HCT116 (cell line): ENCODE results near the gene CCDC188. TPM values are rescaled to one million over a fixed set of nuclear protein-coding genes. Genes with fewer than 3 reads are reported as not detected.

ENCODE experiments used
- ATAC-seq: fragments of 200-7000 bp; cut with Tn5 transposase; 2 replicates; pipeline ENCODE4 v1.9.1; 2020; ENCODE audit warnings: mild to moderate bottlenecking, moderate library complexity
- BruUV-seq: library from RNA; stranded (reverse); fragments of 400-500 nt; replicated peaks from 2 replicates; lab custom pipeline; 2021; lab: Mats Ljungman, UMichigan
- CTCF ChIA-PET: fragments of 300-600 bp; sonication (Branson Sonifier 250); formaldehyde crosslinking; loops from one replicate; lab custom pipeline; 2021; ENCODE audit warnings: antibody characterized with exemption; lab: Charles Lee
- POLR2A ChIA-PET: fragments of 300-600, 350-600 bp; sonication (Branson Sonifier 250); formaldehyde crosslinking; loops from one replicate; lab custom pipeline; 2021; ENCODE audit warnings: antibody characterized with exemption; lab: Charles Lee
- RAD21 ChIA-PET, 2 experiments: fragments of 300-600 bp; sonication (Branson Sonifier 250); formaldehyde crosslinking; loops; one replicate each; lab custom pipeline; 2023; ENCODE audit warnings: low total read pairs in 2 of 2; ENCODE audit not compliant: uncharacterized antibody in 2 of 2, unreplicated experiment in 2 of 2, low non-redundant PET in 1 of 2; lab: Charles Lee
- DNase-seq: peaks from one replicate; pipeline ENCODE4 v3.0.0-alpha.2; 2010; ENCODE audit warnings: low read depth, low spot score
- H2AFZ ChIP-seq: fragments of 200-600 bp; shearing (Covaris generic), sonication (generic); 2 replicates; pipeline ENCODE4 v1.6.1; 2017; ENCODE audit warnings: low read depth, mixed run types, mixed read lengths, antibody characterized with exemption, low read length; ENCODE audit not compliant: poor library complexity, severe bottlenecking
- H3K27ac ChIP-seq: 2 replicates; pipeline ENCODE4 v1.5.1; 2012; ENCODE audit warnings: low read depth, low read length
- H3K27me3 ChIP-seq: fragments of 200-600 bp; sonication (generic); 2 replicates; pipeline ENCODE4 v1.6.1; 2016; ENCODE audit warnings: mixed run types, low read length, mixed read lengths; ENCODE audit not compliant: insufficient read depth
- H3K36me3 ChIP-seq, 2 experiments: fragments of 200-500 bp in 1 of 2; fragments of 200-600 bp in 1 of 2; sonication (Bioruptor generic) in 1 of 2; sonication (generic) in 1 of 2; 2 replicates each; pipeline versions ENCODE4 v1.5.1 to v1.6.1; 2014 to 2016; ENCODE audit warnings: low read length in 2 of 2, inconsistent platforms in 1 of 2, mixed read lengths in 1 of 2, mixed run types in 1 of 2; ENCODE audit not compliant: insufficient read depth in 2 of 2, control insufficient read depth in 1 of 2
- H3K4me1 ChIP-seq, 2 experiments: fragments of 200-600 bp in 1 of 2; sonication (generic) in 1 of 2; 2 replicates each; pipeline versions ENCODE4 v1.5.1 to v1.6.1; 2012 to 2017; ENCODE audit warnings: low read length in 2 of 2, inconsistent platforms in 1 of 2, mild to moderate bottlenecking in 1 of 2, mixed read lengths in 1 of 2, mixed run types in 1 of 2, moderate library complexity in 1 of 2; ENCODE audit not compliant: insufficient read depth in 2 of 2, control insufficient read depth in 1 of 2
- H3K4me2 ChIP-seq: fragments of 200-600 bp; sonication (generic); 2 replicates; pipeline ENCODE4 v1.6.1; 2017; ENCODE audit warnings: mixed run types, low read length, mixed read lengths
- H3K4me3 ChIP-seq, 2 experiments: fragments of 200-600 bp in 1 of 2; sonication (generic) in 1 of 2; replicated peaks in 1 of 2; 2 replicates each; pipeline ENCODE4 v1.5.1; 2011 to 2016; ENCODE audit warnings: low read length in 2 of 2, control low read depth in 1 of 2, low read depth in 1 of 2, mild to moderate bottlenecking in 1 of 2, mixed read lengths in 1 of 2, mixed run types in 1 of 2
- H3K79me2 ChIP-seq: fragments of 200-600 bp; sonication (generic); 2 replicates; pipeline ENCODE4 v1.6.1; 2017; ENCODE audit warnings: mild to moderate bottlenecking, mixed run types, low read length, moderate library complexity, mixed read lengths; ENCODE audit not compliant: insufficient read depth
- H3K9ac ChIP-seq: fragments of 200-600 bp; sonication (generic); 2 replicates; pipeline ENCODE4 v1.6.1; 2016; ENCODE audit warnings: low read length, mixed read lengths
- H3K9me2 ChIP-seq: fragments of 200-600 bp; sonication (generic), shearing (Covaris generic); 2 replicates; pipeline ENCODE4 v1.6.1; 2017; ENCODE audit warnings: mixed run types, mild to moderate bottlenecking, moderate library complexity; ENCODE audit not compliant: insufficient read depth
- H3K9me3 ChIP-seq, 2 experiments: fragments of 200-500 bp in 1 of 2; fragments of 200-600 bp in 1 of 2; sonication (Bioruptor generic) in 1 of 2; sonication (generic) in 1 of 2; 2 replicates each; pipeline ENCODE4 v1.6.1; 2014 to 2017; ENCODE audit warnings: low read length in 2 of 2, mixed read lengths in 2 of 2, inconsistent platforms in 1 of 2, low read depth in 1 of 2, mild to moderate bottlenecking in 1 of 2, mixed run types in 1 of 2, moderate library complexity in 1 of 2; ENCODE audit not compliant: control insufficient read depth in 1 of 2, insufficient read depth in 1 of 2
- H4K20me1 ChIP-seq: fragments of 200-600 bp; sonication (generic), shearing (Covaris generic); 2 replicates; pipeline ENCODE4 v1.6.1; 2017; ENCODE audit warnings: mixed run types, mild to moderate bottlenecking, moderate library complexity; ENCODE audit not compliant: insufficient read depth
- CBX3 ChIP-seq: IDR thresholded peaks from 2 replicates; pipeline ENCODE4 v1.6.1; 2012; ENCODE audit warnings: low read depth
- CEBPB ChIP-seq: IDR thresholded peaks from 2 replicates; pipeline ENCODE4 v1.6.1; 2012; ENCODE audit warnings: low read depth
- EZH2 ChIP-seq: fragments of 200-600 bp; sonication (generic); IDR thresholded peaks from 2 replicates; pipeline ENCODE4 v1.6.1; 2017; ENCODE audit warnings: antibody characterized with exemption, mixed run types
- FOSL1 ChIP-seq: IDR thresholded peaks from 2 replicates; pipeline ENCODE4 v1.6.1; 2012; ENCODE audit warnings: low read depth
- POLR2A ChIP-seq: IDR thresholded peaks from 2 replicates; pipeline ENCODE4 v1.7.0; 2011; ENCODE audit warnings: borderline replicate concordance; ENCODE audit not compliant: insufficient read depth, insufficient read length; ENCODE audit errors: extremely low read depth
- SIN3A ChIP-seq: IDR thresholded peaks from 2 replicates; pipeline ENCODE4 v1.6.1; 2012; ENCODE audit warnings: low read depth
- SRF ChIP-seq: IDR thresholded peaks from 2 replicates; pipeline ENCODE4 v1.6.1; 2012; ENCODE audit warnings: low read depth
- ZNF274 ChIP-seq: fragments of 200-500 bp; sonication (Bioruptor generic); IDR thresholded peaks from 2 replicates; pipeline ENCODE4 v1.6.1; 2014; ENCODE audit warnings: mild to moderate bottlenecking, low read depth, low read length, inconsistent platforms
- intact Hi-C: fragments of 100-400 bp; cut with micrococcal nuclease; formaldehyde crosslinking; loops from 2 replicates; pipeline ENCODE4 v1.10.0; 2022
- total RNA-seq: library from RNA; stranded (reverse); gene quantifications from one replicate; pipeline ENCODE4 v1.2.1, GENCODE V29; 2021; ENCODE audit not compliant: unreplicated experiment
- TF ChIP-seq, protein P1 (sequence below), 3 experiments: fragments of 200-600 bp in 1 of 3; sonication (generic) in 1 of 3; IDR thresholded peaks in 2 of 3; conservative IDR thresholded peaks in 1 of 3; 2 replicates each; pipeline ENCODE4 v1.5.1; 2012 to 2017; ENCODE audit warnings: low read depth in 2 of 3, low read length in 2 of 3, antibody characterized with exemption in 1 of 3, borderline replicate concordance in 1 of 3, control low read depth in 1 of 3, mild to moderate bottlenecking in 1 of 3, mixed read lengths in 1 of 3, mixed run types in 1 of 3, moderate library complexity in 1 of 3; ENCODE audit not compliant: insufficient read depth in 1 of 3
- TF ChIP-seq, protein P2 (sequence below): IDR thresholded peaks from 2 replicates; pipeline ENCODE4 v1.6.1; 2012
- TF ChIP-seq, protein P3 (sequence below): IDR thresholded peaks from 2 replicates; pipeline ENCODE4 v1.6.1; 2011; ENCODE audit warnings: mild to moderate bottlenecking, low read length, moderate library complexity; ENCODE audit not compliant: insufficient replicate concordance; ENCODE audit errors: extremely low read depth

CCDC188 gene
- total RNA-seq, 1 experiment from 2014 or later: not detected

DNA sequence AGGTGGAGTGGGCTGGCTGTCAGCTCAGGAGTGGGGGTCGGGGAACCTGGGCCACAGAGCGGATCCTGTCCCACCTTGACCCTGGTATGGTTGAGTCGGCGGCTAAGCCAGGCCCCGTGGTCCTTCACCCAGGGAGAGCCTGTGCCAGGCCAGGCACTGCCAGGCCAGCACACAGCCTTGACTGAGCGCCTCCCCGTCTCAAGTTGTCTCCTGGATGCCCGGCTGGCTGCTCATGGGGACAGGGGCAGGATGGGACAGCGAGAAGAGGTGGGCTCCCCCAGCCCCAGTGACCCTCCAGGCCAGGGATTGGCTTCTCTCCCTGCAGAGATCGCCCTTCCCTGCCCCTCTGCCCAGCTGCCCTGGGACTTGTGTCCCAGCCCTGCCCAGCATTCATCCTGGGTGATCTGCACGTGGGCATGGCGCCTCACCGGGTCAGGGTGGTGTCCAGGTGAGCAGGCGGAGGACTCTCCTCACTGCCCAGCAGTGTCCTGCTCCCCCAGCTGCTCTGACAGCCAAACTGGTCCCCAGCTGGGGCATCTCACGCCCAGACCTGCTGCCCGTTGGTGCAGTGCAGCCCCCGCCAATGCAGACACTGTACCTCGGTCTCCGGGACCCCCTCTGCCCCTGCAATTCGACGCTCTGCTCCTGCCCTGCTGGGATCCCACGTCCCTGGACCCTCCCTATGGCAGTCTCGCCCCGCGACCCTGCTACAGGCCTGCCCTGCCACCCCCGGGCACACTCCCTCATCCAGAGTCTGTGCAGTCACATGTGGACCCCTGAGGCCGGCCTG is 28.8 kb upstream of the CCDC188 start (continued):
- TF ChIP-seq, protein P1, sequence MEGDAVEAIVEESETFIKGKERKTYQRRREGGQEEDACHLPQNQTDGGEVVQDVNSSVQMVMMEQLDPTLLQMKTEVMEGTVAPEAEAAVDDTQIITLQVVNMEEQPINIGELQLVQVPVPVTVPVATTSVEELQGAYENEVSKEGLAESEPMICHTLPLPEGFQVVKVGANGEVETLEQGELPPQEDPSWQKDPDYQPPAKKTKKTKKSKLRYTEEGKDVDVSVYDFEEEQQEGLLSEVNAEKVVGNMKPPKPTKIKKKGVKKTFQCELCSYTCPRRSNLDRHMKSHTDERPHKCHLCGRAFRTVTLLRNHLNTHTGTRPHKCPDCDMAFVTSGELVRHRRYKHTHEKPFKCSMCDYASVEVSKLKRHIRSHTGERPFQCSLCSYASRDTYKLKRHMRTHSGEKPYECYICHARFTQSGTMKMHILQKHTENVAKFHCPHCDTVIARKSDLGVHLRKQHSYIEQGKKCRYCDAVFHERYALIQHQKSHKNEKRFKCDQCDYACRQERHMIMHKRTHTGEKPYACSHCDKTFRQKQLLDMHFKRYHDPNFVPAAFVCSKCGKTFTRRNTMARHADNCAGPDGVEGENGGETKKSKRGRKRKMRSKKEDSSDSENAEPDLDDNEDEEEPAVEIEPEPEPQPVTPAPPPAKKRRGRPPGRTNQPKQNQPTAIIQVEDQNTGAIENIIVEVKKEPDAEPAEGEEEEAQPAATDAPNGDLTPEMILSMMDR (IDR thresholded peaks at IDR 0.05 in 2 of 3, conservative IDR thresholded peaks at IDR 0.05 in 1 of 3; ENCODE audit: borderline replicate concordance in 1 of 3, insufficient read depth in 1 of 3, low read depth in 2 of 3, low read length in 2 of 3): no peak

DNA sequence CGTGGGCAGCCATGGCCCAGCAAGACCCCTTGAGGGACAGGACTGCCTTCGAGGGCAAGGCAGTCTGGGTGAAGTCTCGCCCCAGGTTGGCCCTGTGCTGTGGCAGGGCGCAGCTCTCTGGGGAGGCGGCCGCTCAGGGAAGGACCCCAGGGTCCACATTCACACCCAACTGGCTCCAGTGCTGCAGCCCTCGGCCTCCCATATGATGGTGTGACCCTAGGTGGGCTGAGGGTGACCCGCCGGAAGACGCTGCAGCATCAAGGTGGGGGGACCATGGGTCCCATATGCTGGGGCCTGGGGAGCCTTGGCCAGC is 28.0 kb upstream of the CCDC188 start:
- Histone ChIP-seq H3K27me3 (no peaks in the 10 kb centered on the region), H3K4me3 (no peak overlapping the region), H3K4me1 (no peaks in the 10 kb centered on the region; a peak in 1 of 4 replicates), H3K36me3 (no peaks in the 10 kb centered on the region), H3K27ac (no peak overlapping the region), H2AFZ (no peak overlapping the region), H3K79me2 (no peaks in the 10 kb centered on the region), H3K9ac (no peak overlapping the region), H4K20me1 (no peaks in the 10 kb centered on the region), H3K9me2 (no peaks in the 10 kb centered on the region), H3K9me3 (no peaks in the 10 kb centered on the region), H3K4me2 (no peak overlapping the region)
- no peak for ATAC-seq
- intact Hi-C loops: no loop called here
- DNase-seq: no peak
- TF ChIP-seq CBX3: no peak
- no peak for TF ChIP-seq FOSL1
- TF ChIP-seq, protein P2, sequence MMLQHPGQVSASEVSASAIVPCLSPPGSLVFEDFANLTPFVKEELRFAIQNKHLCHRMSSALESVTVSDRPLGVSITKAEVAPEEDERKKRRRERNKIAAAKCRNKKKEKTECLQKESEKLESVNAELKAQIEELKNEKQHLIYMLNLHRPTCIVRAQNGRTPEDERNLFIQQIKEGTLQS: no peak
- TF ChIP-seq ZNF274: no peak
- TF ChIP-seq POLR2A: no peak
- no peak for TF ChIP-seq SIN3A
- TF ChIP-seq, protein P3, sequence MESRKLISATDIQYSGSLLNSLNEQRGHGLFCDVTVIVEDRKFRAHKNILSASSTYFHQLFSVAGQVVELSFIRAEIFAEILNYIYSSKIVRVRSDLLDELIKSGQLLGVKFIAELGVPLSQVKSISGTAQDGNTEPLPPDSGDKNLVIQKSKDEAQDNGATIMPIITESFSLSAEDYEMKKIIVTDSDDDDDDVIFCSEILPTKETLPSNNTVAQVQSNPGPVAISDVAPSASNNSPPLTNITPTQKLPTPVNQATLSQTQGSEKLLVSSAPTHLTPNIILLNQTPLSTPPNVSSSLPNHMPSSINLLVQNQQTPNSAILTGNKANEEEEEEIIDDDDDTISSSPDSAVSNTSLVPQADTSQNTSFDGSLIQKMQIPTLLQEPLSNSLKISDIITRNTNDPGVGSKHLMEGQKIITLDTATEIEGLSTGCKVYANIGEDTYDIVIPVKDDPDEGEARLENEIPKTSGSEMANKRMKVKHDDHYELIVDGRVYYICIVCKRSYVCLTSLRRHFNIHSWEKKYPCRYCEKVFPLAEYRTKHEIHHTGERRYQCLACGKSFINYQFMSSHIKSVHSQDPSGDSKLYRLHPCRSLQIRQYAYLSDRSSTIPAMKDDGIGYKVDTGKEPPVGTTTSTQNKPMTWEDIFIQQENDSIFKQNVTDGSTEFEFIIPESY: no peak
- TF ChIP-seq EZH2: no peak
- no peak for TF ChIP-seq SRF
- no peak for TF ChIP-seq CEBPB
- ChIA-PET RAD21 (no interaction called here), CTCF (interaction anchor here (1.3 kb wide), 1 partner anchor 12 kb away, joined by 3 read pairs; no protein-coding TSS in a partner anchor), POLR2A (no interaction called here)
- no TSS peak for BruUV-seq
